Stimulated activated CD4-positive, alpha-beta T cell treated with anti-CD3 and anti-CD28 coated beads, Interleukin-2, amount 100 ng/mL, for 4 hours (primary cell): Measurements from ENCODE around the gene UQCC5.
A peak's percentile ranks its signal among the peaks of the same experiment; 100 is the strongest.

Experiments used
- DNase-seq: peaks from one replicate; pipeline ENCODE4 v3.0.0-alpha.2; 2020; ENCODE audit warnings: low read depth

UQCC5 gene

GRCh38 chr3:52536369-52537164 is at the start of gene UQCC5:
Gene UQCC5, plus strand, starts transcription at chr3:52536605. Its CDS starts 151 bp downstream, at chr3:52536756.
- DNase-seq, result peak; percentile 97

GRCh38 chr3:52487050-52487787 is 49.2 kb upstream of the UQCC5 start:
- no peak for DNase-seq

- DNase-seq, result no peak
Observed at GRCh38 chr3:52487788-52488691, 48.4 kb upstream of the UQCC5 start.

GRCh38 chr3:52488746-52489145 is 47.7 kb upstream of the UQCC5 start:
- no peak for DNase-seq

GRCh38 chr3:52489453-52489852 is 47.0 kb upstream of the UQCC5 start:
- no peak for DNase-seq

GRCh38 chr3:52490035-52490938 is 46.1 kb upstream of the UQCC5 start:
- DNase-seq, result no peak

- no peak for DNase-seq
Observed at GRCh38 chr3:52490939-52491526, 45.4 kb upstream of the UQCC5 start.

GRCh38 chr3:52492059-52492458 is 44.3 kb upstream of the UQCC5 start:
- no peak for DNase-seq

- DNase-seq, result no peak
Observed at GRCh38 chr3:52493232-52494017, 43.0 kb upstream of the UQCC5 start.

GRCh38 chr3:52494445-52494844 is 42.0 kb upstream of the UQCC5 start:
- no peak for DNase-seq

- DNase-seq, result no peak
Observed at GRCh38 chr3:52494886-52495495, 41.4 kb upstream of the UQCC5 start, which contains the start of gene STAB1. Gene STAB1, plus strand, starts transcription at chr3:52495338. Its CDS starts 76 bp downstream, at chr3:52495414.

GRCh38 chr3:52495777-52496602 is 40.4 kb upstream of the UQCC5 start:
- no peak for DNase-seq

GRCh38 chr3:52498137-52499054 is 38.0 kb upstream of the UQCC5 start:
- no peak for DNase-seq

- no peak for DNase-seq
Observed at GRCh38 chr3:52501046-52501445, 35.4 kb upstream of the UQCC5 start.

- no peak for DNase-seq
Observed at GRCh38 chr3:52502001-52502400, 34.4 kb upstream of the UQCC5 start.

GRCh38 chr3:52502808-52503350 is 33.5 kb upstream of the UQCC5 start:
- DNase-seq, result no peak

GRCh38 chr3:52503788-52504424 is 32.5 kb upstream of the UQCC5 start:
- DNase-seq, result no peak
